IPS-20b (cell line): ENCODE results near the gene ELAC1.
"Not testable (repeated sequence)": the region's sequence is repeated elsewhere in the genome, so short reads cannot be mapped to it uniquely, and the experiment has no call there.

Experiments used
- H3K27ac ChIP-seq: one replicate; pipeline ENCODE4 v1.5.1; 2013; ENCODE audit warnings: low read length
- H3K27me3 ChIP-seq: 2 replicates; pipeline ENCODE4 v1.6.1; 2013; ENCODE audit warnings: mild to moderate bottlenecking, low read length, inconsistent platforms; ENCODE audit not compliant: insufficient read depth
- H3K36me3 ChIP-seq: 2 replicates; pipeline ENCODE4 v1.6.1; 2013; ENCODE audit warnings: low read depth, mild to moderate bottlenecking, inconsistent platforms, low read length, moderate library complexity; ENCODE audit not compliant: insufficient read depth
- H3K4me1 ChIP-seq: 2 replicates; pipeline ENCODE4 v1.6.1; 2013; ENCODE audit warnings: mild to moderate bottlenecking, control low read depth, inconsistent platforms, low read length, moderate library complexity; ENCODE audit not compliant: insufficient read depth
- H3K4me3 ChIP-seq: 2 replicates; pipeline ENCODE4 v1.5.1; 2013; ENCODE audit warnings: mild to moderate bottlenecking, low read length, inconsistent platforms
- H3K9ac ChIP-seq: 2 replicates; pipeline ENCODE4 v1.6.1; 2013; ENCODE audit warnings: low read depth, mild to moderate bottlenecking, inconsistent platforms, low read length, moderate library complexity
- H3K9me3 ChIP-seq: 2 replicates; pipeline ENCODE4 v1.6.1; 2013; ENCODE audit warnings: mild to moderate bottlenecking, low read depth, low read length, inconsistent platforms; ENCODE audit not compliant: insufficient read depth

The ELAC1 gene

GRCh38 chr18:50945918-50946317 lies 21.9 kb upstream of the ELAC1 start:
- not testable (repeated sequence) for H3K4me3 ChIP-seq, H3K9me3 ChIP-seq, H3K9ac ChIP-seq, H3K27me3 ChIP-seq, H3K27ac ChIP-seq, H3K4me1 ChIP-seq
- H3K36me3 ChIP-seq = peaks cover 27% of the 10 kb centered on the region; the same call in 1 of the 2 replicates

GRCh38 chr18:50947899-50948298 lies 19.9 kb upstream of the ELAC1 start:
- Histone ChIP-seq H3K9ac (no peak overlapping the region), H3K36me3 (peaks cover 23% of the 10 kb centered on the region; the same call in 1 of the 2 replicates)

GRCh38 chr18:50949185-50949584 lies 18.7 kb upstream of the ELAC1 start:
- H3K4me1 ChIP-seq = no peaks in the 10 kb centered on the region
- H3K27me3 ChIP-seq = no peaks in the 10 kb centered on the region
- peaks cover 23% of the 10 kb centered on the region; the same call in 1 of the 2 replicates for H3K36me3 ChIP-seq

More at GRCh38 chr18:50947899-50948298, 19.9 kb upstream of the ELAC1 start:
- Histone ChIP-seq H3K9me3 (no peaks in the 10 kb centered on the region), H3K27me3 (no peaks in the 10 kb centered on the region), H3K4me3 (no peak overlapping the region), H3K27ac (no peak overlapping the region), H3K4me1 (no peaks in the 10 kb centered on the region)

GRCh38 chr18:50950626-50951025 lies 17.2 kb upstream of the ELAC1 start:
- Histone ChIP-seq H3K9me3 (no peaks in the 10 kb centered on the region), H3K36me3 (peaks cover 18% of the 10 kb centered on the region; the same call in 1 of the 2 replicates), H3K4me3 (no peak overlapping the region), H3K27ac (no peak overlapping the region), H3K9ac (no peak overlapping the region), H3K4me1 (peaks cover 7% of the 10 kb centered on the region; the same call in 1 of the 2 replicates), H3K27me3 (no peaks in the 10 kb centered on the region)

More at GRCh38 chr18:50949185-50949584, 18.7 kb upstream of the ELAC1 start:
- Histone ChIP-seq H3K9me3 (no peaks in the 10 kb centered on the region), H3K9ac (no peak overlapping the region), H3K27ac (no peak overlapping the region), H3K4me3 (no peak overlapping the region)

- H3K36me3 ChIP-seq = no peaks in the 10 kb centered on the region
- no peak overlapping the region for H3K4me3 ChIP-seq
- H3K27me3 ChIP-seq = no peaks in the 10 kb centered on the region
- no peak overlapping the region for H3K27ac ChIP-seq
- peaks cover 7% of the 10 kb centered on the region; the same call in 1 of the 2 replicates for H3K4me1 ChIP-seq
- no peaks in the 10 kb centered on the region for H3K9me3 ChIP-seq
- no peak overlapping the region for H3K9ac ChIP-seq
Observed at GRCh38 chr18:50953822-50954221, 14.0 kb upstream of the ELAC1 start.

- peaks cover 7% of the 10 kb centered on the region; the same call in 1 of the 2 replicates for H3K4me1 ChIP-seq
- H3K9ac ChIP-seq = no peak overlapping the region
- H3K27me3 ChIP-seq = no peaks in the 10 kb centered on the region
- H3K36me3 ChIP-seq = no peaks in the 10 kb centered on the region
- H3K4me3 ChIP-seq = no peak overlapping the region
- H3K27ac ChIP-seq = no peak overlapping the region
- H3K9me3 ChIP-seq = no peaks in the 10 kb centered on the region
Observed at GRCh38 chr18:50955253-50955652, 12.6 kb upstream of the ELAC1 start.

GRCh38 chr18:50956116-50956515 lies 11.7 kb upstream of the ELAC1 start:
- Histone ChIP-seq H3K4me1 (peaks cover 7% of the 10 kb centered on the region; the same call in 1 of the 2 replicates), H3K9me3 (no peaks in the 10 kb centered on the region), H3K4me3 (no peak overlapping the region), H3K27me3 (no peaks in the 10 kb centered on the region), H3K36me3 (no peaks in the 10 kb centered on the region), H3K9ac (no peak overlapping the region), H3K27ac (no peak overlapping the region)

GRCh38 chr18:50961974-50962373 lies 5.9 kb upstream of the ELAC1 start:
- H3K27me3 ChIP-seq = no peaks in the 10 kb centered on the region
- no peaks in the 10 kb centered on the region for H3K4me1 ChIP-seq
- no peak overlapping the region for H3K4me3 ChIP-seq
- H3K9ac ChIP-seq = no peak overlapping the region
- no peak overlapping the region for H3K27ac ChIP-seq
- H3K9me3 ChIP-seq = peaks cover 26% of the 10 kb centered on the region
- H3K36me3 ChIP-seq = no peaks in the 10 kb centered on the region

GRCh38 chr18:50969448-50969847 lies 1.6 kb downstream of the ELAC1 start:
- no peak overlapping the region for H3K27ac ChIP-seq

GRCh38 chr18:50970006-50970405 lies 2.2 kb downstream of the ELAC1 start:
- Histone ChIP-seq H3K4me1 (peaks cover 19% of the 10 kb centered on the region; the same call in 1 of the 2 replicates), H3K27ac (no peak overlapping the region), H3K9me3 (no peaks in the 10 kb centered on the region), H3K36me3 (peaks cover 3% of the 10 kb centered on the region; the same call in 1 of the 2 replicates), H3K27me3 (no peaks in the 10 kb centered on the region), H3K9ac (no peak overlapping the region), H3K4me3 (0 out of 2 replicates have a peak overlapping the region, but pooled peaks have one; percentile 92)

More at GRCh38 chr18:50969448-50969847, 1.6 kb downstream of the ELAC1 start:
- peak overlapping the region; percentile 92; the same call in 1 of the 2 replicates for H3K4me3 ChIP-seq
- peaks cover 19% of the 10 kb centered on the region; the same call in 1 of the 2 replicates for H3K4me1 ChIP-seq
- peak overlapping the region; percentile 97; the same call in 1 of the 2 replicates for H3K9ac ChIP-seq
- no peaks in the 10 kb centered on the region for H3K27me3 ChIP-seq
- H3K9me3 ChIP-seq = no peaks in the 10 kb centered on the region
- peaks cover under 1% of the 10 kb centered on the region; the same call in 1 of the 2 replicates for H3K36me3 ChIP-seq

GRCh38 chr18:50972404-50972803 lies 4.6 kb downstream of the ELAC1 start:
- H3K9ac ChIP-seq, H3K4me3 ChIP-seq, H3K27me3 ChIP-seq, H3K27ac ChIP-seq: not testable (repeated sequence)
- Histone ChIP-seq H3K4me1 (peaks cover 18% of the 10 kb centered on the region; the same call in 1 of the 2 replicates), H3K9me3 (peaks cover 18% of the 10 kb centered on the region), H3K36me3 (peaks cover 23% of the 10 kb centered on the region)

- Histone ChIP-seq H3K9me3 (peaks cover 20% of the 10 kb centered on the region), H3K4me1 (peaks cover 16% of the 10 kb centered on the region; the same call in 1 of the 2 replicates), H3K36me3 (peaks cover 29% of the 10 kb centered on the region), H3K27me3 (no peaks in the 10 kb centered on the region), H3K27ac (no peak overlapping the region), H3K4me3 (no peak overlapping the region), H3K9ac (no peak overlapping the region)
Observed at GRCh38 chr18:50973367-50974126, 5.7 kb downstream of the ELAC1 start.
